Stimulated activated CD4-positive, alpha-beta T cell treated with anti-CD3 and anti-CD28 coated beads, Interleukin-15, amount 100 ng/mL, for 48 hours (primary cell): Measurements from ENCODE around the gene CDC20.
"Not testable (repeated sequence)": the region's sequence is repeated elsewhere in the genome, so short reads cannot be mapped to it uniquely, and the experiment has no call there.

ENCODE experiments used
- DNase-seq, 2 donors: peaks; one replicate each; pipeline ENCODE4 v3.0.0-alpha.2; 2020; ENCODE audit warnings: low read depth in 2 of 2

CDC20 gene

DNA sequence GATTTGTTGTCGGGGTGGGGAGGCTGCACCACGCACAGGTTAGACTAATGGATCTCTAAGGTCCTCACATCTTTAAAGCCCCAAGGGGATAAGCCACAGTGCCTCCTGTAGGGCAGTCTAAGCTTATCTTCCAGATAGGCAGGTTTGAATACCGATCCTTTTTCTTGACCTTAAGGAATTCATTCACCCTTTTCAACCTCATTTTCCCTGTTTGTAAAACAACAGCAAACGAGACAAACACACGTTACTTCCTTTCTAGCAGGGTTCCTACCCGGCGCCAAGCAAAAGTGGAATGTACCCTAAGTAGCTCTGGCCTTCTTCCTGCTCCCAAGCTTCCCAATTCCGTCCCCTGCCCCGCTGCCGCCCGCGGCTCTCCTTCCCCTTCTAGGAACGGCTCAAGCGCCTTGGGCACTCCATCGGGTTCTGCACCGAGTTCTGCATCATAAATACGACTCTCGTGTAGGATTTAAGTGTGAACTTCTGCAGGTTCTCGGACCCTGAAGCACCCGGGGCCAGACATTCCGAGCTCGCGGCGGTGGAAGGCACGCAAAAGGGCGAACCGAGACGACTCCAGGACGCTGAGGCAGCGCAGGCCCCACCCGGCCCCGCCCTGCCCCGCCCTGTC is 548 bp upstream of the CDC20 start:
- no peak for DNase-seq

- DNase-seq = no peak
Measured at GRCh38 chr1:43359696-43360095, 915 bp downstream of the CDC20 start.

DNA sequence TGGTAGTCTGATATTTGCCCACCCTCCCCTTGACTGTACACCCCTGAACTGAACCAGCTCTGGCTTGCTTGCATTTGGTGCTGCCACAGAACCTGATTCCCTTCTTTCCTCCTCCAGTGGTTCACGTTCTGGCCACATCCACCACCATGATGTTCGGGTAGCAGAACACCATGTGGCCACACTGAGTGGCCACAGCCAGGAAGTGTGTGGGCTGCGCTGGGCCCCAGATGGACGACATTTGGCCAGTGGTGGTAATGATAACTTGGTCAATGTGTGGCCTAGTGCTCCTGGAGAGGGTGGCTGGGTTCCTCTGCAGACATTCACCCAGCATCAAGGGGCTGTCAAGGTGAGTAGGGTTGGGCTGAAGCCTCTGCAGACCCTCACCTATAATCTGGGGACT is 1.8 kb downstream of the CDC20 start:
- DNase-seq = no peak

GRCh38 chr1:43363283-43363934 is 4.6 kb downstream of the CDC20 start:
- DNase-seq = no peak

DNA sequence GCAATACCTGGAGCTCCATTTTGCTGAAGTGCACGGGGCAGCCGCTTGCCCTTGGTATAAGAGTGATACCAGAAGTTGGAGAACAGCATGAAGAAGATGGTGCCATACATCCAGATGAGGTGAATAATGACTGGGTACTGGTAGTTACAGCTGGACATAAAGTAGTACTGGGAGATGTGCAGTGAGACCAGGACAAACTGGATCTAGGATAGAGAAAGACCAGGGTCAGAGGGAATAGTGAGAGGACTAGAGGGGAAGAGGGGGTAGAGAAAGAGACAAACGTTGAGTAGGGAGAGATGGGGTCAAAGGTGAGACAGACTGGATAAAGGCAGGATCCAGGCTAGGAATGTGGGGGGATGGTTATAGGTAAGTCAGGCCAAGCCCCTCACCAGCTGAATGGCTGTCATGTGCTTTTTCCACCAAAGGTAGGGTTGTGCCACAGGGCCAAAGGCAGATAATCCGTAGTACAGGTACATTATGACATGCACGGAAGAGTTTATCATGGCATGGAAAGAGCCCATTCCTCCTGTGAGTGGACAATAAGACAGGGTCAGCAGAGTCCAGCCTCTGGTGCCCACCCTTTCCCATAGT is 5.2 kb downstream of the CDC20 start:
- DNase-seq = no peak

DNA sequence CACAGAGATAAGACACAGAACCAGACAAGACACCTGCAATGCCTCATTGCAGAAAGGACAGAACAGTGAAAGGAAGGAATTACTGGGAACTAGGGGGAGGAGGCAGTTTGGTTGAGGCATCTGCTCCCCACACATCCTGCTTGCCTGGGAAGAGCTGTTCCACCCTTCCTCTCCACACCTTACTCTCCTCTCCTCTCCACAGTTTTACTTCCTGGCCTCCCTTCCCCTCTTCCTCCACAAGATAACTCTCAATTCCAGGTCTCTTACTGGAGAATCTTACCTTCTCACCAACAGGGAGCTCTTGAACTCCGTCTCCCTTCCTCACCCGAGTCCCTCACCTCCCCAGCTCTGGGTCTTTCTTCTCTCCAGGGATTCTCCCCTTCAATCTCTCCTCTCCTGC is 6.9 kb downstream of the CDC20 start:
- no peak for DNase-seq

DNA sequence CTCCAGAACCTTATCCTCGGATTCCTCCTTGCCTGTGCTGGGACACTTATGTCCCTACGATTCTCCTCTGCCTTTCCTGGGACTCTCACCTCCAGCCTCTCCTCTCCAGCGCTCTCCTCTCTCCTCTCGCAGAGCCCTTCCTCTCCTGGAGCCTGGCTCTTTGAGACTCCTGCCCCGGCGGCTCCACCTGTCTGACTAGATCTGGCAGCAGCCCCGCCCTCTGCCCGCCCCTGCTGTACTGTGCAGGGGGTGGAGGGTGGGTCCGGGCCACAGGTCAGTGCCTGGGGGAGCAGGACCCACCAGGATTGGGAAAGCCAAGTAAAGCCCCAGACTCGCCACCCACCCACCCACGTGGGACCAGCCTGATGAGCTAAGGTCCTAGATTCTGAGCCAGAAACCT is 7.4 kb downstream of the CDC20 start:
- no peak for DNase-seq

DNA sequence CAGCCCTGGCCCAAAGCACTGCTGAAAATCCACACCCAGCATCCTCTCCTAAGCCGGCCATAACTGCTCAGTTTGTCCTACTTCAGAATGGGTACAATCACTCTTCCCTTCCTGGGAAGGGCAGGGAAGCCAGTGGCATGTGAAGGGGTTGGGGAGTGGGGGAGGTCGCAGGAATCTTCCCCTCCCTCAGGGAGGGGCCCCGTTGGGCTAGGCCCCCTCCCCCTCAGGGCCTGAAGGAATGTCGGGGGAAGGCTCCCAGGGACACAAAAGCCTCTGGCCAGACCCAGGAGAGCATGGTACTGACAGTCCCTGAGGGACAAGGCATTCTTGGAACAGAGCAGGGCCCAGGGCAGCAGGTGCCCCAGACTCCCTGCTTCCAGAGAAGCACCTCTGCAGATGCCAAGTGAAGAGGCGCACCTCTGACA is 7.8 kb downstream of the CDC20 start:
- no peak for DNase-seq

GRCh38 chr1:43367026-43367903 is 8.5 kb downstream of the CDC20 start:
- peak in 1 of 2 donors; percentile 17 for DNase-seq

- DNase-seq = peak; percentile 72 to 90
Measured at GRCh38 chr1:43367904-43368645, 9.3 kb downstream of the CDC20 start, which contains the start of gene ELOVL1. ELOVL1 (minus strand) TSS chr1:43368011; CDS start chr1:43365609, 2,402 bp downstream.

GRCh38 chr1:43368646-43369020 is 9.9 kb downstream of the CDC20 start:
- no peak for DNase-seq

DNA sequence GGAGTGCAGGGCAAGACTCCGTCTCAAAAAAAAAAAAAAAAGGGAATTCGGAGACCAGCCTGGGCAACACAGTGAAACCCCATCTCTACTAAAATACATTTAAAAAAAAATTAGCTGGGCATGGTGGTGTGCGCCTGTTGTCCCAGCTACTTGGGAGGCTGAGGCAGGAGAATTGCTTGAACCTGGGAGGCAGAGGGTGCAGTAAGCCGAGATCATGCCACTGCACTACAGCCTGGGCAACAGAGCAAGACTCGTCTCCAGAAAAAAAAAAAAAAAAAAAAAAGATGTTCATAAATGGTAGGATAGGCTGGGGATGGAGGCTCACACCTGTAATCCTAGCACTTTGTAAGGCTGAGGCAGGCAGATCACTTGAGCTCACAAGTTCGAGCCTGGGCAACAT is 11.0 kb downstream of the CDC20 start:
- DNase-seq = not testable (repeated sequence)

GRCh38 chr1:43370564-43370963 is 11.8 kb downstream of the CDC20 start:
- DNase-seq = no peak

- DNase-seq = no peak
Measured at GRCh38 chr1:43372172-43372571, 13.4 kb downstream of the CDC20 start.

GRCh38 chr1:43373066-43373940 is 14.5 kb downstream of the CDC20 start:
- DNase-seq = no peak

DNA sequence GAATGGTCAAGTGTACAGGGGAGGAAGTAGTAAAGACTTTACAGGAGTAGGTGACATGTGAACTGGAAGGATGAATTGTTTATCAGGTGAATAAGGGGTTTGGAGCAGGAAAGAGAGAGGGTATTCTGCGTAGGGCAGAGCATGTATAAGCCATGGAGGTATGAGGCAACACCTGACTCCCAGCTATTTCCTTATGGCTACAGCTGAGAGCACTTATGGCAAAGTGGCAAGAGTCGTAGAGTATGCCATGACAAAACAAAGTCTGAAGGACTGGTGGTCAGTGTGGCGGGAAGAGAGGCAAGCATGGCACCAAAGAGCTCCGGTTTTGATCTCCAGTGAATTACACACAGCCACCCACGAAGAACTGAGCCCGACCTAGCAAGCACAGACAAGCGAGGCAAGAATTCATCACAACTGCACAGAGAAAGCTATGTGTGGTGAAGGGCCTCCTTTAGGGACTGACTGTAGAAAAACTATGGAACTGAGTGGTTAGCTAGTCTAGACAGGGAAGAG is 18.0 kb downstream of the CDC20 start:
- no peak for DNase-seq

DNA sequence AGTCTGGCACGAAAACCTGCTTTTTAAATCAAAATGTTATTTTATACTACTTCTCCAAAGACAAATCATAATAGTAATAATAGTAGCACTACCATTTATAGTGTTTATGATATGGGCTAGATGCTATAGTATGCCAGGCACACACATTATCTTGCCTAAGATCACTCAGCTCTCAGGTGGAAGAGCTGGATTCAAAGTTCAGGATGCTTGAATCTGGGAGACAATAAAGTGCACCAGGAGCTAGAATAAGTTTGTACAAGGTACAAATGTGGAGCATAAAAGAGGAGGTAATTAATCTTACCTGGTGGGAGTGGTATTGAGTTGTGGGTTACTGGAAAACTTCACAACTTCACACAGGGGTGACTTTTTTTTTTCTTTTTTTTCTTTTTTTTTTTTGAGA is 19.1 kb downstream of the CDC20 start:
- DNase-seq = no peak

- no peak for DNase-seq
Measured at GRCh38 chr1:43379476-43379875, 20.7 kb downstream of the CDC20 start.

DNA sequence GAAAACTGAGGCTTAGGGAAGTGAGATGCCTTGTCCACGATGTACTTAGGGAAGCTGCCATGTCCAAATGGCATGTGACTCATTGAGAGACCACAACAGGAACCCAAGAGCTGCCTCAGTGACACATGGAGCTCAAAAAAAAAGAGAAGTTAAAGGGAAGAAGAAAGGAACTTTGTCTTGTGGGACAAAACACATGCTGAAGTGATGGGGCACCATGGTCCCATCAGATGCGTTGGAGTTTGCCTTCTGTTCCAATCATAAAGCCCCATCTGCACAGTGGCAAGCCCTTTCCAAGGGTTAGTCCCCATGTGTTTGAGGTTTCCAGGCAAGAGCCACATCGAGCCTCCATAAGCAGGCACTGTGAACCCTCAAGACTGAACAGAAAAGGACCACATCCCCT is 22.8 kb downstream of the CDC20 start:
- DNase-seq = no peak

- DNase-seq = no peak
Measured at GRCh38 chr1:43382027-43382779, 23.4 kb downstream of the CDC20 start.
